ENCODE data around the gene DONSON.

Gene DONSON

DNA sequence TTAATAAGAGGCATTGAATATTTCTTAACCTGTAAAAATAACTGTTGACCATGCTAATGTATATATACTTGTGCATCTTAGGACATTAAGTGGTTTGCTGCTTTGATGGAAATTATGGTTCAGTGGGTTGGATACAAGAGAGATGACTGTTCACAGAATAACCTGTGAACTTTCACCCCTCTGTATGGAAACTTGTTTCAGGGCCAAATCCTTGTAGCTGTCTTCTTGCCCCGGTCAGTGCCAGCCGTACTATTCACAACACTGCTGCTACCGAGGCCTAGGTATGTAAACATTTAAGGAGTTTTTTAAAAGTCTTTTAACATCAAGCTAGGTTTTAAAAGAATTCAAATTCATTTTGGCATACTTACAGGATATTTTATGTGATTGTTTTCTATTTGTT, 16.1 kb downstream of the DONSON start:
- TF ChIP-seq, protein P1, sequence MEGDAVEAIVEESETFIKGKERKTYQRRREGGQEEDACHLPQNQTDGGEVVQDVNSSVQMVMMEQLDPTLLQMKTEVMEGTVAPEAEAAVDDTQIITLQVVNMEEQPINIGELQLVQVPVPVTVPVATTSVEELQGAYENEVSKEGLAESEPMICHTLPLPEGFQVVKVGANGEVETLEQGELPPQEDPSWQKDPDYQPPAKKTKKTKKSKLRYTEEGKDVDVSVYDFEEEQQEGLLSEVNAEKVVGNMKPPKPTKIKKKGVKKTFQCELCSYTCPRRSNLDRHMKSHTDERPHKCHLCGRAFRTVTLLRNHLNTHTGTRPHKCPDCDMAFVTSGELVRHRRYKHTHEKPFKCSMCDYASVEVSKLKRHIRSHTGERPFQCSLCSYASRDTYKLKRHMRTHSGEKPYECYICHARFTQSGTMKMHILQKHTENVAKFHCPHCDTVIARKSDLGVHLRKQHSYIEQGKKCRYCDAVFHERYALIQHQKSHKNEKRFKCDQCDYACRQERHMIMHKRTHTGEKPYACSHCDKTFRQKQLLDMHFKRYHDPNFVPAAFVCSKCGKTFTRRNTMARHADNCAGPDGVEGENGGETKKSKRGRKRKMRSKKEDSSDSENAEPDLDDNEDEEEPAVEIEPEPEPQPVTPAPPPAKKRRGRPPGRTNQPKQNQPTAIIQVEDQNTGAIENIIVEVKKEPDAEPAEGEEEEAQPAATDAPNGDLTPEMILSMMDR (IDR thresholded peaks at IDR 0.05) = no peak
- Histone ChIP-seq H3K27ac (no peak overlapping the region), H3K4me2 (ENCODE audit: low read length) (no peak overlapping the region), H2AFZ (no peak overlapping the region), H3K27me3 (ENCODE audit: control insufficient read depth, insufficient read depth, low read length) (no peaks in the 10 kb centered on the region), H3K9me3 (ENCODE audit: control insufficient read depth, low read length) (no peaks in the 10 kb centered on the region), H3K36me3 (ENCODE audit: control insufficient read depth, insufficient read depth, low read length) (no peaks in the 10 kb centered on the region), H3K4me1 (peaks cover 3% of the 10 kb centered on the region), H3K9ac (no peak overlapping the region), H3K4me3 (ENCODE audit: low read depth, low read length) (no peak overlapping the region), H3K79me2 (peaks cover 5% of the 10 kb centered on the region)

- H3K36me3 ChIP-seq (ENCODE audit: control insufficient read depth, insufficient read depth, low read length) = no peaks in the 10 kb centered on the region
- H2AFZ ChIP-seq = no peak overlapping the region
- no peak overlapping the region for H3K4me2 ChIP-seq (ENCODE audit: low read length)
- no peak overlapping the region for H3K27ac ChIP-seq
- no peak overlapping the region for H3K4me3 ChIP-seq (ENCODE audit: low read depth, low read length)
- no peaks in the 10 kb centered on the region for H3K9me3 ChIP-seq (ENCODE audit: control insufficient read depth, low read length)
- H3K9ac ChIP-seq = no peak overlapping the region
- peaks cover 5% of the 10 kb centered on the region for H3K79me2 ChIP-seq
- H3K27me3 ChIP-seq (ENCODE audit: control insufficient read depth, insufficient read depth, low read length) = no peaks in the 10 kb centered on the region
- TF ChIP-seq, protein P1 (IDR thresholded peaks at IDR 0.05) = no peak
- peaks cover 3% of the 10 kb centered on the region for H3K4me1 ChIP-seq
Observed at GRCh38 chr21:33569991-33570390, 18.5 kb downstream of the DONSON start.

GRCh38 chr21:33568448-33568847, 20.0 kb downstream of the DONSON start:
- no peaks in the 10 kb centered on the region for H3K9me3 ChIP-seq (ENCODE audit: control insufficient read depth, low read length)
- TF ChIP-seq, protein P1 (IDR thresholded peaks at IDR 0.05) = no peak
- H3K4me1 ChIP-seq = peaks cover 3% of the 10 kb centered on the region
- H3K4me3 ChIP-seq (ENCODE audit: low read depth, low read length) = no peak overlapping the region
- no peak overlapping the region for H2AFZ ChIP-seq
- no peaks in the 10 kb centered on the region for H3K36me3 ChIP-seq (ENCODE audit: control insufficient read depth, insufficient read depth, low read length)
- H3K27ac ChIP-seq = peak overlapping the region; percentile 6
- no peak overlapping the region for H3K9ac ChIP-seq
- H3K4me2 ChIP-seq (ENCODE audit: low read length) = peak overlapping the region; percentile 34
- no peaks in the 10 kb centered on the region for H3K27me3 ChIP-seq (ENCODE audit: control insufficient read depth, insufficient read depth, low read length)
- peaks cover 5% of the 10 kb centered on the region for H3K79me2 ChIP-seq

DNA sequence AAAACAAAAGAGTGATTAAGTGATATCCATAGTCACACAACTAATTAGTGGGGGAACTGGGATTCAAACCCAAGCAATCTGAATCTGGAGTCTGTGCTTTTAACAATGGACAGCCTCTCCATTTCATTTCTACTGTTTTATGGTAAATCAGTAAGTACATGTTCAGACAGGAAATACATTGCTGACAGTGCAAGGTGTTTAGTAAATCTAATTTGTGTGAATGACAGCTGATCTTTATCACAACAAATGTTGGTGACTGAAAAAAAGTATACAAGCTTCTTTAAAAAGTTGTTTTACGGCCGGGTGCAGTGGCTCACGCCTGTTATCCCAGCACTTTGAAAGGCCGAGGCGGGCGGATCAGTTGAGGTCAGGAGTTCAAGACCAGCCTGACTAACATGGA, 20.6 kb downstream of the DONSON start:
- Histone ChIP-seq H3K27me3 (ENCODE audit: control insufficient read depth, insufficient read depth, low read length) (no peaks in the 10 kb centered on the region), H3K4me1 (peaks cover 3% of the 10 kb centered on the region), H2AFZ (no peak overlapping the region), H3K9ac (no peak overlapping the region), H3K4me2 (ENCODE audit: low read length) (peak overlapping the region; percentile 41), H3K79me2 (peaks cover 5% of the 10 kb centered on the region), H3K27ac (peak overlapping the region; percentile 40), H3K36me3 (ENCODE audit: control insufficient read depth, insufficient read depth, low read length) (no peaks in the 10 kb centered on the region), H3K9me3 (ENCODE audit: control insufficient read depth, low read length) (no peaks in the 10 kb centered on the region), H3K4me3 (ENCODE audit: low read depth, low read length) (no peak overlapping the region)
- TF ChIP-seq, protein P1 (IDR thresholded peaks at IDR 0.05) = no peak

DNA sequence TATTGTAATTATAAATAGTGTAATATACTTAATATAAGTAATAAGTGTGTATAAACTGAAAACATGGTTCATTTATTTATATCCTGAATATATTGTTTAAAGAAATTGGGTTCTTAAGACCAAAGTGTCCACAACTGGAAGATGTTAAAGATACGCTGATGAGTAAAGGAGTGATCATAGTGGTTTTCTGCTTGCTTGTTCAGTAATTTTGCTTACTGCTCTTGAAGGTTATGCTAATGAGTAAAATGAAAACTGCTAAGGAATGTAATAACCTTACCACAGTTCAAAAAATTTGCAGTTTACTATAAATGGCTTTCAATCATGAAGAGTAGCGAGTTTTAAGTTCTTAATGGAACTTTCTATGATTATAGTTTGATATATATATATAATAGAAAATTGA, 22.0 kb downstream of the DONSON start:
- Histone ChIP-seq H3K4me3 (ENCODE audit: low read depth, low read length) (no peak overlapping the region), H3K4me2 (ENCODE audit: low read length) (no peak overlapping the region), H3K27ac (no peak overlapping the region), H3K9ac (no peak overlapping the region), H2AFZ (no peak overlapping the region), H3K36me3 (ENCODE audit: control insufficient read depth, insufficient read depth, low read length) (no peaks in the 10 kb centered on the region), H3K4me1 (peaks cover 3% of the 10 kb centered on the region), H3K27me3 (ENCODE audit: control insufficient read depth, insufficient read depth, low read length) (no peaks in the 10 kb centered on the region), H3K9me3 (ENCODE audit: control insufficient read depth, low read length) (no peaks in the 10 kb centered on the region), H3K79me2 (peaks cover 3% of the 10 kb centered on the region)
- TF ChIP-seq, protein P1 (IDR thresholded peaks at IDR 0.05) = no peak
